Measurements from ENCODE around the gene ANKMY2.

Gene ANKMY2

GRCh38 chr7:16587790-16588189, 57.8 kb downstream of the ANKMY2 start:
- no peaks in the 10 kb centered on the region for H3K27me3 ChIP-seq (ENCODE audit: insufficient read depth, poor library complexity, severe bottlenecking)
- H3K4me3 ChIP-seq (replicated peaks; ENCODE audit: insufficient read depth, low read length): no peak overlapping the region
- DNase-seq (ENCODE audit: low read depth in 1 of 2, low spot score in 1 of 2): no peak
- TF ChIP-seq SPI1 (IDR thresholded peaks at IDR 0.05; ENCODE audit: borderline replicate concordance, low read depth) (no peak), POLR2AphosphoS5 (IDR thresholded peaks at IDR 0.05; ENCODE audit: low read depth) (no peak), CTCF (IDR thresholded peaks at IDR 0.05; ENCODE audit: insufficient read depth, low read length) (no peak), REST (IDR thresholded peaks at IDR 0.05; ENCODE audit: insufficient replicate concordance, low read depth) (no peak), GABPA (IDR thresholded peaks at IDR 0.05; ENCODE audit: low read depth) (no peak)
- H3K27ac ChIP-seq (replicated peaks): no peak overlapping the region

- Histone ChIP-seq H3K4me3 (replicated peaks; ENCODE audit: insufficient read depth, low read length) (no peak overlapping the region), H3K27ac (replicated peaks) (no peak overlapping the region), H3K27me3 (ENCODE audit: insufficient read depth, poor library complexity, severe bottlenecking) (no peaks in the 10 kb centered on the region)
- TF ChIP-seq CTCF (IDR thresholded peaks at IDR 0.05; ENCODE audit: insufficient read depth, low read length) (no peak), POLR2AphosphoS5 (IDR thresholded peaks at IDR 0.05; ENCODE audit: low read depth) (no peak), GABPA (IDR thresholded peaks at IDR 0.05; ENCODE audit: low read depth) (no peak), REST (IDR thresholded peaks at IDR 0.05; ENCODE audit: insufficient replicate concordance, low read depth) (no peak), SPI1 (IDR thresholded peaks at IDR 0.05; ENCODE audit: borderline replicate concordance, low read depth) (no peak)
- DNase-seq (ENCODE audit: low read depth in 1 of 2, low spot score in 1 of 2): no peak
Measured at GRCh38 chr7:16587129-16587528, 58.4 kb downstream of the ANKMY2 start.

GRCh38 chr7:16586081-16586874, 59.3 kb downstream of the ANKMY2 start:
- DNase-seq (ENCODE audit: low read depth in 1 of 2, low spot score in 1 of 2): no peak
- no peak overlapping the region for H3K27ac ChIP-seq (replicated peaks)
- no peak overlapping the region for H3K4me3 ChIP-seq (replicated peaks; ENCODE audit: insufficient read depth, low read length)
- H3K27me3 ChIP-seq (ENCODE audit: insufficient read depth, poor library complexity, severe bottlenecking): no peaks in the 10 kb centered on the region
- no peak for TF ChIP-seq CTCF (IDR thresholded peaks at IDR 0.05; ENCODE audit: insufficient read depth, low read length)
- no peak for TF ChIP-seq SPI1 (IDR thresholded peaks at IDR 0.05; ENCODE audit: borderline replicate concordance, low read depth)

GRCh38 chr7:16585540-16585939, 60.0 kb downstream of the ANKMY2 start:
- H3K27ac ChIP-seq (replicated peaks): no peak overlapping the region
- TF ChIP-seq REST (IDR thresholded peaks at IDR 0.05; ENCODE audit: insufficient replicate concordance, low read depth) (no peak), CTCF (IDR thresholded peaks at IDR 0.05; ENCODE audit: insufficient read depth, low read length) (no peak), POLR2AphosphoS5 (IDR thresholded peaks at IDR 0.05; ENCODE audit: low read depth) (no peak), SPI1 (IDR thresholded peaks at IDR 0.05; ENCODE audit: borderline replicate concordance, low read depth) (no peak), GABPA (IDR thresholded peaks at IDR 0.05; ENCODE audit: low read depth) (no peak)
- no peaks in the 10 kb centered on the region for H3K27me3 ChIP-seq (ENCODE audit: insufficient read depth, poor library complexity, severe bottlenecking)
- no peak overlapping the region for H3K4me3 ChIP-seq (replicated peaks; ENCODE audit: insufficient read depth, low read length)
- DNase-seq (ENCODE audit: low read depth in 1 of 2, low spot score in 1 of 2): no peak

Data from HL-60 (cell line).